Chondrocyte (in vitro differentiated cells): Measurements from ENCODE around the gene GPATCH1. TPM values are rescaled to one million over a fixed set of nuclear protein-coding genes. Genes with fewer than 3 reads are reported as not detected.

ENCODE experiments used
- DNase-seq: peaks from one replicate; pipeline ENCODE4 v3.0.0; 2021; ENCODE audit warnings: mixed read lengths, low spot score
- H3K27ac Mint-ChIP-seq: one replicate; pipeline ENCODE4 v1.8.0; 2021; ENCODE audit warnings: mild to moderate bottlenecking, moderate library complexity, mixed read lengths; ENCODE audit not compliant: unreplicated experiment
- H3K27me3 Mint-ChIP-seq: 2 replicates; pipeline ENCODE4 v1.8.0; 2021; ENCODE audit warnings: low read depth, mixed read lengths
- H3K36me3 Mint-ChIP-seq: 2 replicates; pipeline ENCODE4 v1.8.0; 2021; ENCODE audit warnings: low read depth, mixed read lengths
- H3K4me1 Mint-ChIP-seq: 2 replicates; pipeline ENCODE4 v1.8.0; 2021; ENCODE audit warnings: low read depth, mild to moderate bottlenecking, mixed read lengths
- H3K4me3 Mint-ChIP-seq: one replicate; pipeline ENCODE4 v1.8.0; 2021; ENCODE audit warnings: mild to moderate bottlenecking, moderate library complexity, mixed read lengths; ENCODE audit not compliant: unreplicated experiment
- H3K9me3 Mint-ChIP-seq: 2 replicates; pipeline ENCODE4 v1.8.0; 2021; ENCODE audit warnings: low read depth, mixed read lengths
- total RNA-seq: library from RNA; stranded (reverse); gene quantifications from 3 replicates; pipeline ENCODE4 v1.2.1, GENCODE V29; 2021
- TF ChIP-seq, protein P1 (sequence below): fragments of 200-600 bp; sonication (generic); IDR thresholded peaks from 2 replicates; pipeline ENCODE4 v1.5.0; 2021; ENCODE audit warnings: antibody characterized with exemption, mild to moderate bottlenecking, moderate library complexity

The GPATCH1 gene
- total RNA-seq, 1 donor from 2014 or later: 7.1 TPM

DNA sequence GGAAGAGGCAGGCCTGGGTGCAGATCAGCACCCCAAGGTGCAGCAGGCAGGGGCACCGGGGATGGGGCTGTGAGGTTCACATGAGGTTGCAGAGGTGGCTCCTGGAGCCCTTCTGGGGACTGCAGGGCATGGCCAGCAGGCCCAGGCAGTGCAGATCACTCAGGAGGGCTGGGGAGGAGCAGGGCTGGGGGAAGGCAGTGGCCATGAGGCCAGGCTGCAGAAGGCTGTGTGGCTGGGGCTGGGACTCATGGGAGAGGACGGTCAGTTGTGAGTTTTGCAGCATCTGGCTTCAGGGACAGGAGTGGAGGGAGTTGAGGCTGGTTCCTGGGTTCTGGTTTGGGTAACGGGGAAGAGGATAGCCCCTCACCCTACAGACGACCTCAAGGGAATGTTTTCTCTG, 58.2 kb downstream of the GPATCH1 start:
- Mint-ChIP-seq H3K4me1 (peaks cover 4% of the 10 kb centered on the region), H3K4me3 (no peak overlapping the region), H3K9me3 (no peaks in the 10 kb centered on the region), H3K27ac (no peak overlapping the region), H3K27me3 (no peaks in the 10 kb centered on the region), H3K36me3 (no peaks in the 10 kb centered on the region)
- DNase-seq: no peak
- TF ChIP-seq, protein P1, sequence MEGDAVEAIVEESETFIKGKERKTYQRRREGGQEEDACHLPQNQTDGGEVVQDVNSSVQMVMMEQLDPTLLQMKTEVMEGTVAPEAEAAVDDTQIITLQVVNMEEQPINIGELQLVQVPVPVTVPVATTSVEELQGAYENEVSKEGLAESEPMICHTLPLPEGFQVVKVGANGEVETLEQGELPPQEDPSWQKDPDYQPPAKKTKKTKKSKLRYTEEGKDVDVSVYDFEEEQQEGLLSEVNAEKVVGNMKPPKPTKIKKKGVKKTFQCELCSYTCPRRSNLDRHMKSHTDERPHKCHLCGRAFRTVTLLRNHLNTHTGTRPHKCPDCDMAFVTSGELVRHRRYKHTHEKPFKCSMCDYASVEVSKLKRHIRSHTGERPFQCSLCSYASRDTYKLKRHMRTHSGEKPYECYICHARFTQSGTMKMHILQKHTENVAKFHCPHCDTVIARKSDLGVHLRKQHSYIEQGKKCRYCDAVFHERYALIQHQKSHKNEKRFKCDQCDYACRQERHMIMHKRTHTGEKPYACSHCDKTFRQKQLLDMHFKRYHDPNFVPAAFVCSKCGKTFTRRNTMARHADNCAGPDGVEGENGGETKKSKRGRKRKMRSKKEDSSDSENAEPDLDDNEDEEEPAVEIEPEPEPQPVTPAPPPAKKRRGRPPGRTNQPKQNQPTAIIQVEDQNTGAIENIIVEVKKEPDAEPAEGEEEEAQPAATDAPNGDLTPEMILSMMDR: no peak

DNA sequence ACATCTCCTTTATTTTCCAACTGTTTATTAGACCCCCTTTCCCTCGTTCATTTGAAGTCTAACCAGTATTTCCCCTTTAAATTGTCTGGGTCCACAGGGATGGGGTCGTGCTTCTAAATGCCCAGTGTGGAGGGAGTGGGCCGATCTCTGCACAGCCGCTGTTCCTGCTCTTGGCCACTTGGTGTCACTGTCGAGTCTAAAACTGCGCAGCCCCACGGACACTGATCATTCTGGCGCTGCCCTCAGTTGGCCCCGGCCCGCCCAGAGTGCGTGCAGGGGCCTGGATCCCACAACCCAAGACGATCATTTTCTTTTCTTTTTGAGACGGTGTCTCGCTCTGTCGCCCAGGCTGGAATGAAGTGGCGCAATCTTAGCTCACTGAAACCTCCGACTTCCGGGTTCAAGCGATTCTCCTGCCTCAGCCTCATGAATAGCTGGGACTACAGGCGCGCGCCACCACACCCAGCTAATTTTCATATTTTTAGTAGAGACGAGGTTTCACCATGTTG, 63.0 kb downstream of the GPATCH1 start:
- H3K27me3 Mint-ChIP-seq: no peaks in the 10 kb centered on the region
- H3K4me1 Mint-ChIP-seq: peaks cover 4% of the 10 kb centered on the region
- H3K27ac Mint-ChIP-seq: no peak overlapping the region
- no peaks in the 10 kb centered on the region for H3K9me3 Mint-ChIP-seq
- H3K36me3 Mint-ChIP-seq: no peaks in the 10 kb centered on the region
- H3K4me3 Mint-ChIP-seq: no peak overlapping the region
- TF ChIP-seq, protein P1: peak; percentile 91
- DNase-seq: no peak

DNA sequence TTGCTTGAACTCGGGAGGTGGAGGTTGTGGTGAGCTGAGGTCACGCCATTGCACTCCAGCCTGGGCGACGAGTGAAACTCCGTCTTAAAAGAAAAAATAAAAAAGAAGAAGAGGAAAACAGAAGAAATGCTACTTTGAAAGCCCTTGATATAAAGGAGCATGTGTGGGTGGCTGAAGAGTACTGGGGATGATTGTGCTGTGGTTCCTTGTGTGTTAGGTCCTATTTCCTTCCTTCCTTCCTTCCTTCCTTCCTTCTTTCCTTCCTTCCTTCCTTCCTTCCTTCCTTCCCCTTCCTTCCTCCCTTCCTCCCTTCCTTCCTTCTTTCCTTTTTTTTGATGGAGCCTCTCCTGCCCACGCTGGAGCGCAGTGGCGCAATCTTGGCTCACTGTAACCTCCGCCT, 65.2 kb downstream of the GPATCH1 start:
- no peak for DNase-seq
- Mint-ChIP-seq H3K9me3 (no peaks in the 10 kb centered on the region), H3K4me3 (no peak overlapping the region), H3K4me1 (peaks cover 4% of the 10 kb centered on the region), H3K36me3 (no peaks in the 10 kb centered on the region), H3K27me3 (no peaks in the 10 kb centered on the region), H3K27ac (no peak overlapping the region)
- TF ChIP-seq, protein P1: no peak

DNA sequence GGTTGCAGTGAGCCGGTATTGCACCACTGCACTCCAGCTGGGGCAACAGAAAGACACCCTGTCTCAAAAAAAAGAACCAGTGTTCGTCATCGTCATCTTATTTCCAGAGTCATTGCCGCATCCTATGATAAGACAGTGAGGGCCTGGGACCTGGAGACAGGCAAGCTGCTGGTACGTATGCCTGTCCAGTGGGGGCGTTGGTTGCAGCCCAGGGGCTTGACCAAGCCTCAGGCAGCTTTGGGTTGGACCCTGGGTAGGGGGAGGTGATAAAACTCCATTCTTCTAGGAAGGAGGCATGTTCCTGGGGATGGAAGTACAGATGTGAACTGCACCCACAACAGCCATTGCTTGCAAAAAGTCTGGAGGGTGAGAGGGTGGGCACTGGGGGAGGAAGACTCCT, 66.6 kb downstream of the GPATCH1 start:
- no peak overlapping the region for H3K27ac Mint-ChIP-seq
- H3K9me3 Mint-ChIP-seq: no peaks in the 10 kb centered on the region
- no peaks in the 10 kb centered on the region for H3K36me3 Mint-ChIP-seq

DNA sequence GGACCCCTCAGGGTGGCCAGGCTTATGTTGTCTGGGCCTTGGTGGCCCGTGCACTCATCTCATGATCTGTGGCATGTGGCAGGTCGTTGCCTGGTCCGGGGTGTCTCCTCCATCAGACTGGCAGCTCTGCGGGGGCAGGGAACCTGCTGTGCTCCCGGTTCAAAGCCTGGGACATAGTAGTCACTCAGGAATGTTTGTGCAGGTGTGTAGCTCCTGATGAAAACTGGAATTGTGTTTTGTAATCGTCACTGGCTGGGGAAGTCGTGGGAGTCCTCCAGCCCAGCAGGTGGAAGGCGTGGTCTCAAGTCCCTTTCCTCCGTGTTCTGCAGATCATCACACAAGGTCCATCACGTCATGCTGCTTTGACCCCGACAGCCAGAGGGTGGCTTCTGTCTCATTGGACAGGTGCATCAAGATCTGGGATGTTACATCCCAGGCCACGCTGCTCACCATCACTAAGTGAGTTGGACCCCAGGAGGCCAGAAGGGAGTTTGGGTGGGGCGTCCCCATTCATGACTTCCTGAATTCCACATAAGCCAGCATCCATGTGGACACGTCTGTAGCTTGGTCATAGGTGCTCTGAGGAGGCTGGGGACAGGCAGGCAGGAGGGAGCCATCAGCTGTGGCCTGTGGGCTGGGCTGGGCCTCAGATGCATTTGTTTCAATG, 70.0 kb downstream of the GPATCH1 start:
- H3K4me3 Mint-ChIP-seq: no peak overlapping the region
- no peak for DNase-seq
- no peaks in the 10 kb centered on the region for H3K4me1 Mint-ChIP-seq
- H3K27me3 Mint-ChIP-seq: peaks cover 1% of the 10 kb centered on the region
- TF ChIP-seq, protein P1: no peak
- H3K9me3 Mint-ChIP-seq: no peaks in the 10 kb centered on the region
- no peak overlapping the region for H3K27ac Mint-ChIP-seq
- H3K36me3 Mint-ChIP-seq: peaks cover 2% of the 10 kb centered on the region

More for the DNA sequence above, 66.6 kb downstream of the GPATCH1 start:
- Mint-ChIP-seq H3K4me3 (no peak overlapping the region), H3K4me1 (peaks cover 4% of the 10 kb centered on the region), H3K27me3 (no peaks in the 10 kb centered on the region)
- DNase-seq: no peak
- TF ChIP-seq, protein P1: no peak
